SU-DHL-6 (cell line): ENCODE measurements around the gene WNT1.

Experiments used
- H2AFZ ChIP-seq: fragments of 200-600 bp; sonication (generic); 2 replicates; pipeline ENCODE4 v1.6.1; 2014; ENCODE audit warnings: low read depth, mild to moderate bottlenecking, moderate library complexity, mixed read lengths, antibody characterized with exemption, low read length; ENCODE audit not compliant: severe bottlenecking
- H3F3A ChIP-seq: fragments of 200-600 bp; shearing (Covaris generic); 2 replicates; pipeline ENCODE4 v1.6.0; 2016; ENCODE audit warnings: antibody characterized with exemption, mild to moderate bottlenecking; ENCODE audit not compliant: insufficient read depth
- H3K27ac ChIP-seq: fragments of 200-600 bp; sonication (generic); 2 replicates; pipeline ENCODE4 v1.5.1; 2016; ENCODE audit warnings: low read depth, mild to moderate bottlenecking, low read length, moderate library complexity, mixed read lengths
- H3K27me3 ChIP-seq: fragments of 200-600 bp; sonication (generic), shearing (Covaris generic); 2 replicates; pipeline ENCODE4 v1.6.0; 2014; ENCODE audit warnings: mild to moderate bottlenecking, low read length
- H3K36me3 ChIP-seq: fragments of 200-600 bp; sonication (generic); 2 replicates; pipeline ENCODE4 v1.6.1; 2014; ENCODE audit warnings: mild to moderate bottlenecking, low read length, mixed read lengths
- H3K4me2 ChIP-seq: fragments of 300-600, 200-600 bp; shearing (Covaris generic), sonication (generic); 2 replicates; pipeline ENCODE4 v1.6.0; 2014; ENCODE audit warnings: low read length, low read depth, mild to moderate bottlenecking; ENCODE audit not compliant: poor library complexity, severe bottlenecking
- H3K4me3 ChIP-seq: fragments of 200-600 bp; sonication (generic); 2 replicates; pipeline ENCODE4 v1.5.1; 2014; ENCODE audit warnings: antibody characterized with exemption, low read length, mild to moderate bottlenecking, mixed read lengths; ENCODE audit not compliant: insufficient read depth, poor library complexity, severe bottlenecking
- H3K79me2 ChIP-seq: fragments of 200-600 bp; sonication (generic); 2 replicates; pipeline ENCODE4 v1.6.1; 2014; ENCODE audit warnings: mild to moderate bottlenecking, low read length, moderate library complexity; ENCODE audit not compliant: insufficient read depth
- H3K9ac ChIP-seq: fragments of 200-600 bp; sonication (generic); 2 replicates; pipeline ENCODE4 v1.7.0; 2014; ENCODE audit warnings: mild to moderate bottlenecking, low read length
- H3K9me2 ChIP-seq: fragments of 200-600 bp; sonication (generic); replicated peaks from 2 replicates; pipeline ENCODE4 v1.6.1; 2014; ENCODE audit warnings: low read length; ENCODE audit not compliant: insufficient read depth
- H3K9me3 ChIP-seq: fragments of 200-600 bp; sonication (generic); 2 replicates; pipeline ENCODE4 v1.6.1; 2014; ENCODE audit warnings: low read length, mixed read lengths; ENCODE audit not compliant: insufficient read depth
- H4K20me1 ChIP-seq: fragments of 200-600 bp; sonication (generic); 2 replicates; pipeline ENCODE4 v1.6.1; 2014; ENCODE audit warnings: low read depth, mild to moderate bottlenecking, antibody characterized with exemption, low read length, moderate library complexity, mixed read lengths
- EZH2phosphoT487 ChIP-seq: fragments of 200-600 bp; sonication (generic), shearing (Covaris generic); conservative IDR thresholded peaks from 2 replicates; pipeline ENCODE4 v1.6.1; 2018; ENCODE audit warnings: mild to moderate bottlenecking, antibody characterized with exemption, low read length, moderate library complexity, mixed read lengths
- TF ChIP-seq, protein P1 (sequence below): fragments of 200-600 bp; sonication (generic); IDR thresholded peaks from one replicate; pipeline ENCODE4 v1.5.1; 2017; ENCODE audit warnings: antibody characterized with exemption, mild to moderate bottlenecking, low read length, moderate library complexity; ENCODE audit not compliant: insufficient read depth, poor library complexity, severe bottlenecking

Gene WNT1

DNA sequence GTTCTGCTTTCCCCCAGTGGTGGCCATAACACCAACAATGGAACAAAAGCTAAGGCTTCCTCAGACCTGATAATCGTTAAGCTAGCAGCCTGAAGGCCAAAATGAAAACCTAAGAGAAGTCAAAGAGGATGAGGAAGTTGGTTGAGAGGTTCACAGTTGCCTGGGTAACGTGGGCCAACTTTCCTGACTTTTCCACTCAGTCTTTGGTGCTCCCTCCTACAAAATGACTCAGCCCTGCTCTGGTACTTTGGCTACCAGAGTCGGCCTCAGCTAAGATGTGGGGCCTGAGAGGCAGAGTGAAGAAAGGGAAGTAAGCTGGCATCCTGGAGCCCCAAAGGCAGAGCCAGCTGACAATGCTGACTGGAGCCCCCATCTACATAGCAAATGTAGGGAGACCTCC lies 37.9 kb upstream of the WNT1 start:
- H3K27me3 ChIP-seq, result no peaks in the 10 kb centered on the region
- no peak overlapping the region for H3K4me3 ChIP-seq
- no peaks in the 10 kb centered on the region for H3K9me3 ChIP-seq
- H4K20me1 ChIP-seq, result no peaks in the 10 kb centered on the region
- H3K36me3 ChIP-seq, result no peaks in the 10 kb centered on the region
- no peak overlapping the region for H3K9ac ChIP-seq
- no peak overlapping the region for H3K27ac ChIP-seq
- TF ChIP-seq, protein P1, sequence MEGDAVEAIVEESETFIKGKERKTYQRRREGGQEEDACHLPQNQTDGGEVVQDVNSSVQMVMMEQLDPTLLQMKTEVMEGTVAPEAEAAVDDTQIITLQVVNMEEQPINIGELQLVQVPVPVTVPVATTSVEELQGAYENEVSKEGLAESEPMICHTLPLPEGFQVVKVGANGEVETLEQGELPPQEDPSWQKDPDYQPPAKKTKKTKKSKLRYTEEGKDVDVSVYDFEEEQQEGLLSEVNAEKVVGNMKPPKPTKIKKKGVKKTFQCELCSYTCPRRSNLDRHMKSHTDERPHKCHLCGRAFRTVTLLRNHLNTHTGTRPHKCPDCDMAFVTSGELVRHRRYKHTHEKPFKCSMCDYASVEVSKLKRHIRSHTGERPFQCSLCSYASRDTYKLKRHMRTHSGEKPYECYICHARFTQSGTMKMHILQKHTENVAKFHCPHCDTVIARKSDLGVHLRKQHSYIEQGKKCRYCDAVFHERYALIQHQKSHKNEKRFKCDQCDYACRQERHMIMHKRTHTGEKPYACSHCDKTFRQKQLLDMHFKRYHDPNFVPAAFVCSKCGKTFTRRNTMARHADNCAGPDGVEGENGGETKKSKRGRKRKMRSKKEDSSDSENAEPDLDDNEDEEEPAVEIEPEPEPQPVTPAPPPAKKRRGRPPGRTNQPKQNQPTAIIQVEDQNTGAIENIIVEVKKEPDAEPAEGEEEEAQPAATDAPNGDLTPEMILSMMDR, result no peak
- TF ChIP-seq EZH2phosphoT487, result no peak
- no peaks in the 10 kb centered on the region for H3K9me2 ChIP-seq
- no peak overlapping the region for H2AFZ ChIP-seq
- no peaks in the 10 kb centered on the region for H3F3A ChIP-seq
- H3K79me2 ChIP-seq, result peaks cover 10% of the 10 kb centered on the region; the same call in 1 of the 2 replicates
- no peak overlapping the region for H3K4me2 ChIP-seq

DNA sequence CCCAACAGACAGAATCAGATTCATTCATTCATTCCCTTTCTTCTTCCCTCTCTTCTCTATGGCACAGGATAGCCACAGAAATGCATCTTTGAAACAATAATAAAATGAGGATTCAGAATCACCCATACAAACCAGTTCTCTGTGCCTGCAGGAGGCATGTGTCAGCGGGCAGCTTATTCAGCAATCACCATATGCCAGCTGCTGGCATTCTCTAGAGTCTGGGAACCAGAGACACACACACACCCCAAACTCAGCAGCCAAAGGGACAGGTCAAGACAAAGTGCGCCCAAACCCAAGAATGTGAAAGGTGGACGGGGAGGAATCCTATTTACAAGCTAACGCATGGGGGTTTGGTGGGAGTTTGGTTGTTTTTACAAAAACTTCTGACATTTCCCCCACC lies 34.9 kb upstream of the WNT1 start:
- H3K9me2 ChIP-seq, result no peaks in the 10 kb centered on the region
- no peak overlapping the region for H3K9ac ChIP-seq
- peaks cover 28% of the 10 kb centered on the region for H3K79me2 ChIP-seq
- no peaks in the 10 kb centered on the region for H3K9me3 ChIP-seq
- no peaks in the 10 kb centered on the region for H3F3A ChIP-seq
- no peak overlapping the region for H2AFZ ChIP-seq
- no peak overlapping the region for H3K4me2 ChIP-seq
- no peaks in the 10 kb centered on the region for H3K27me3 ChIP-seq
- no peak overlapping the region for H3K27ac ChIP-seq
- no peak overlapping the region for H3K4me3 ChIP-seq
- no peaks in the 10 kb centered on the region for H3K36me3 ChIP-seq
- no peaks in the 10 kb centered on the region for H4K20me1 ChIP-seq
- no peak for TF ChIP-seq EZH2phosphoT487
- TF ChIP-seq, protein P1, result no peak

DNA sequence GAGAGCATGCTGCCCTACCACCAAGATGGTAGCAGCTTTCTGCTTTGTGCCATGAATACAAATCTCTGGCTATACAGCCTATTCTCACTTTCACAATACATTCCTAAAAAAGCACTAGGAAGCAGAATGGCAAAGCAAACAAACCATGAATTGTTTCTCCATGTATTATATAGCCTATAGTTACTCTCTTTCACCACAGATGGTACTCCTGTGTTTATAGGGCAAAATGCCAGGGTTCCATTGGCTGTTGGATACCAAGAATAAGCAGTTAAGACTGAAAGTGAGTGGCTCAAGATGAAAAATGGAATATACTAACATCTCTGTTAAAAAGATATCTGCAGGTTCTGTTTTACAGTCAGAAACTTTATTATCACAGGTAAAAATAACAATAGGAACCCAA lies 31.9 kb upstream of the WNT1 start:
- Histone ChIP-seq H3K9ac (no peak overlapping the region), H3K4me3 (no peak overlapping the region), H3K79me2 (peaks cover 41% of the 10 kb centered on the region), H3K27me3 (no peaks in the 10 kb centered on the region), H3K36me3 (no peaks in the 10 kb centered on the region), H2AFZ (no peak overlapping the region), H3K9me2 (no peaks in the 10 kb centered on the region), H3K27ac (no peak overlapping the region), H4K20me1 (no peaks in the 10 kb centered on the region), H3K9me3 (no peaks in the 10 kb centered on the region), H3F3A (no peaks in the 10 kb centered on the region), H3K4me2 (no peak overlapping the region)
- no peak for TF ChIP-seq EZH2phosphoT487
- TF ChIP-seq, protein P1, result no peak

DNA sequence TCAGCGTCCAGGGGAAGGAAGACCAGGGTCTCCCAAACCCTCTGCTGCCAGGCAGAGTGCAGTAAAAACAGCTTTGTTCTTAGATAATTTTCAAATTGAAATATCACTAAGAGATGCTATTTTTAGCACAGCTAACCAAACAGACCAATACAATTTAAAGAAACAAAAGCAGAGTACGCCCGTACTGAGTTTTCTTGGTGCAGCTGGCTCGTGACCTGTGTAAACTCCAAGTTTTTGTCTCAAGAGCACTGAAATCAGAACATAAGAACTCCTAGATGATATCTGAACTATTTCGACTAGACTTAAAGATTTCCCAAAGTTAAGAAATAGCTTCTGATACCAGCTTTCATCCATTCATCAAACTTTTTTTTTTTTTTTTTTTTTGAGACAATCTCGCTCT lies 31.2 kb upstream of the WNT1 start:
- Histone ChIP-seq H3K9me3 (no peaks in the 10 kb centered on the region), H4K20me1 (no peaks in the 10 kb centered on the region), H3K4me2 (no peak overlapping the region), H3K79me2 (peaks cover 41% of the 10 kb centered on the region), H3K36me3 (no peaks in the 10 kb centered on the region), H2AFZ (no peak overlapping the region), H3F3A (no peaks in the 10 kb centered on the region), H3K9ac (no peak overlapping the region), H3K27ac (no peak overlapping the region), H3K27me3 (no peaks in the 10 kb centered on the region), H3K9me2 (no peaks in the 10 kb centered on the region), H3K4me3 (no peak overlapping the region)
- TF ChIP-seq, protein P1, result no peak
- no peak for TF ChIP-seq EZH2phosphoT487
